NCI-H2227 treated with DMSO at 0.1 percent for 48 hours (cell line): ENCODE results near the gene LHX6.

Experiments
- DNase-seq: peaks from one replicate; lab custom pipeline; 2025; lab: John Stamatoyannopoulos, UW

LHX6 gene

GRCh38 chr9:122190597-122191381, 38.0 kb downstream of the LHX6 start:
- DNase-seq = no peak

GRCh38 chr9:122188369-122188768, 40.4 kb downstream of the LHX6 start:
- no peak for DNase-seq

- no peak for DNase-seq
These were observed 41.8 kb downstream of the LHX6 start for GRCh38 chr9:122186777-122187470.

- no peak for DNase-seq
These were observed 42.5 kb downstream of the LHX6 start for GRCh38 chr9:122186301-122186700.

GRCh38 chr9:122184551-122184950, 44.2 kb downstream of the LHX6 start:
- DNase-seq = no peak

- DNase-seq = no peak
These were observed 45.3 kb downstream of the LHX6 start for GRCh38 chr9:122183501-122183900.

GRCh38 chr9:122180633-122181032, 48.1 kb downstream of the LHX6 start:
- no peak for DNase-seq

GRCh38 chr9:122179690-122180074, 49.1 kb downstream of the LHX6 start:
- no peak for DNase-seq

- no peak for DNase-seq
These were observed 49.6 kb downstream of the LHX6 start for GRCh38 chr9:122179054-122179689.

- DNase-seq = no peak
These were observed 51.8 kb downstream of the LHX6 start for GRCh38 chr9:122176916-122177315.

GRCh38 chr9:122173670-122174069, 55.1 kb downstream of the LHX6 start:
- no peak for DNase-seq

- DNase-seq = no peak
These were observed 56.6 kb downstream of the LHX6 start for GRCh38 chr9:122172131-122172530.

GRCh38 chr9:122168356-122168755, 60.4 kb downstream of the LHX6 start:
- no peak for DNase-seq

- DNase-seq = no peak
These were observed 64.5 kb downstream of the LHX6 start for GRCh38 chr9:122164286-122164685.

GRCh38 chr9:122162415-122162814, 66.3 kb downstream of the LHX6 start:
- DNase-seq = no peak

- DNase-seq = no peak
These were observed 68.9 kb downstream of the LHX6 start for GRCh38 chr9:122159925-122160246.

GRCh38 chr9:122159026-122159924, 69.5 kb downstream of the LHX6 start, which contains the start of the genes MORN5 and NDUFA8:
MORN5 (plus strand) TSS chr9:122159908; CDS start chr9:122159973, 65 bp downstream.
NDUFA8 (minus strand) TSS chr9:122159779; CDS start chr9:122159677, 102 bp downstream.
- DNase-seq = peak; percentile 89

- peak; percentile 7 for DNase-seq
These were observed 70.6 kb downstream of the LHX6 start for GRCh38 chr9:122158202-122158601.

- DNase-seq = no peak
These were observed 73.0 kb downstream of the LHX6 start for GRCh38 chr9:122155796-122156195.
